ENCODE results near the gene IRX3. TPM values are rescaled to one million over a fixed set of nuclear protein-coding genes. Genes with fewer than 3 reads are reported as not detected.

IRX3 gene
- total RNA-seq, 1 experiment from 2014 or later: 2.4 TPM

DNA sequence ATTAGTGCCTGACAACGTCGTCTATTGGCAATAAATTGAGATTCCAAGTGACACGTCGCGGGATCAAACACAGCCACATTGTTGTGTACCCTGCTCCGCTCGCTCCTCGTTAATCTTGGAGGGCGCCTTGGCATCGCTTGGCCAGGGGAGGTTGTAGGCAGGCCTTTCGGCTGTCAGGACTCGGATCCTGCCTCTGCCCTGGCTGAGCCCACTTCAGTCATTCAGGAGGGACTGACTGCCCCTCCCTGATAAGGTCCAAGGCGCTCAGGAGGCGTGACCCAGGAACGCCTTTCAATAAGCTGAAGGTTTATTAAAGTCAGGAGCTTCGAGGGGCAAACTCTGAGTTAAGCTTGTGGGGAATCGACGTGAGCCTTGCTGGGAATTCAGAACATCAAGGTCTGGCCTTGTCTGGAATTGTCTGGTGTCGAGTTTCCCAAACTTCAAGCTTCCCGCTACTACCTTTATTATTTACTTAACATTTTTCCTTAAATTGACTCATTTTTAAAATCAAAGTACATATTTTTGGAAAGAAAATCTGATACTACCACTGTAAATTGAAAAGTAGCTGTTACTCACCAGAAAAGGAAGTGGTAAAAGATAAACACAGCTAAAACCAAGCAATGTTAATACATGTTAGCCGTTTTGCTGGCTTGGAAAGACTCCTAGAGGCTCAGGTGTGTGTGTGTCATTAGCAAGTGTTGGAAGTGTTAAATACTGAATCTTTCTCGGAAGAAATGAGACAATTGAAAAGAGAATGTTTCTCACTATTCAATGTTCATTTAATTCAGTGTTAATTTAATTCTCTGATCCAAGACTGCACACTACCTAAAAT lies 5.3 kb upstream of the IRX3 start:
- Histone ChIP-seq H3K9ac (ENCODE audit: extremely low read depth, insufficient read length, low read length) (no peak overlapping the region), H3K14ac (ENCODE audit: insufficient read depth, low read length) (no peak overlapping the region), H2BK20ac (ENCODE audit: low read depth, low read length, poor library complexity, severe bottlenecking) (no peak overlapping the region), H3K9me3 (ENCODE audit: control insufficient read depth, low read depth, low read length) (no peaks in the 10 kb centered on the region), H4K5ac (ENCODE audit: insufficient read length, low read depth, low read length) (no peak overlapping the region), H3K18ac (ENCODE audit: insufficient read length, low read depth, low read length) (no peak overlapping the region), H2BK5ac (ENCODE audit: insufficient read length, low read length) (no peak overlapping the region), H3K23ac (ENCODE audit: insufficient read length, low read depth, low read length) (no peak overlapping the region), H3T11ph (ENCODE audit: low read length) (no peak overlapping the region), H3K79me2 (ENCODE audit: insufficient read depth, low read length) (no peaks in the 10 kb centered on the region), H2AK5ac (ENCODE audit: insufficient read length, low read length) (no peak overlapping the region), H3K4ac (ENCODE audit: low read depth, low read length) (no peak overlapping the region), H3K27me3 (ENCODE audit: insufficient read depth, low read length) (peaks cover 39% of the 10 kb centered on the region), H3K79me1 (ENCODE audit: insufficient read depth, low read depth, low read length, poor library complexity, severe bottlenecking) (no peaks in the 10 kb centered on the region), H4K20me1 (ENCODE audit: control insufficient read depth, insufficient read depth, insufficient read length) (no peaks in the 10 kb centered on the region), H2AFZ (ENCODE audit: low read length) (no peak overlapping the region), H2BK15ac (ENCODE audit: low read depth, low read length) (no peak overlapping the region), H3K4me1 (ENCODE audit: insufficient read depth, low read length) (no peaks in the 10 kb centered on the region), H2BK120ac (ENCODE audit: low read depth, low read length, poor library complexity, severe bottlenecking) (no peak overlapping the region), H3K56ac (ENCODE audit: insufficient read length, low read depth, low read length) (no peak overlapping the region), H3K4me2 (ENCODE audit: insufficient read depth, insufficient read length, low read length) (peak overlapping the region; percentile 83), H4K8ac (replicated peaks; ENCODE audit: insufficient read length, low read depth, low read length) (no peak overlapping the region), H3K27ac (ENCODE audit: insufficient read length, low read depth, low read length) (no peak overlapping the region), H2BK12ac (ENCODE audit: insufficient read length, low read depth, low read length) (no peak overlapping the region), H3K23me2 (ENCODE audit: insufficient read length, low read depth, low read length, poor library complexity, severe bottlenecking) (peaks cover 34% of the 10 kb centered on the region), H4K91ac (ENCODE audit: insufficient read length, low read depth, low read length) (no peak overlapping the region)
- Mint-ChIP-seq H3K27me3 (ENCODE audit: low read depth) (peaks cover 91% of the 10 kb centered on the region), H3K36me3 (ENCODE audit: insufficient read depth in 1 of 3, low read depth in 3 of 3) (peaks cover 0 to 15% (median 2%) of the 10 kb centered on the region in 3 experiments; a peak in 4 of 7 replicates), H3K4me3 (peak overlapping the region; percentile 46 to 78), H3K27ac (no peak overlapping the region), H3K9me3 (peaks cover 7 to 17% of the 10 kb centered on the region in 2 experiments; a peak in 4 of 5 replicates), H3K4me1 (peaks cover 28 to 37% of the 10 kb centered on the region in 2 experiments)
- WGBS (ENCODE audit: extremely low coverage, insufficient read length, low lambda C conversion rate): no CpG with 5 or more reads among the region's 22 CpGs
- peak; percentile 40 for DNase-seq
- TF ChIP-seq, protein P1, sequence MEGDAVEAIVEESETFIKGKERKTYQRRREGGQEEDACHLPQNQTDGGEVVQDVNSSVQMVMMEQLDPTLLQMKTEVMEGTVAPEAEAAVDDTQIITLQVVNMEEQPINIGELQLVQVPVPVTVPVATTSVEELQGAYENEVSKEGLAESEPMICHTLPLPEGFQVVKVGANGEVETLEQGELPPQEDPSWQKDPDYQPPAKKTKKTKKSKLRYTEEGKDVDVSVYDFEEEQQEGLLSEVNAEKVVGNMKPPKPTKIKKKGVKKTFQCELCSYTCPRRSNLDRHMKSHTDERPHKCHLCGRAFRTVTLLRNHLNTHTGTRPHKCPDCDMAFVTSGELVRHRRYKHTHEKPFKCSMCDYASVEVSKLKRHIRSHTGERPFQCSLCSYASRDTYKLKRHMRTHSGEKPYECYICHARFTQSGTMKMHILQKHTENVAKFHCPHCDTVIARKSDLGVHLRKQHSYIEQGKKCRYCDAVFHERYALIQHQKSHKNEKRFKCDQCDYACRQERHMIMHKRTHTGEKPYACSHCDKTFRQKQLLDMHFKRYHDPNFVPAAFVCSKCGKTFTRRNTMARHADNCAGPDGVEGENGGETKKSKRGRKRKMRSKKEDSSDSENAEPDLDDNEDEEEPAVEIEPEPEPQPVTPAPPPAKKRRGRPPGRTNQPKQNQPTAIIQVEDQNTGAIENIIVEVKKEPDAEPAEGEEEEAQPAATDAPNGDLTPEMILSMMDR (conservative IDR thresholded peaks at IDR 0.05): no peak
